WTC11 (cell line): ENCODE data around the gene IER2.
A peak's percentile ranks its signal among the peaks of the same experiment; 100 is the strongest.

Experiments
- CREB1 ChIP-seq: sonication (generic); formaldehyde crosslinking; IDR thresholded peaks from 2 replicates; pipeline ENCODE4 v1.8.0; 2023; ENCODE audit warnings: mild to moderate bottlenecking, missing genetic modification reagents
- CTCF ChIP-seq: fragments of 200-600 bp; IDR thresholded peaks from 2 replicates; pipeline ENCODE4 v1.8.0; 2022; ENCODE audit warnings: antibody characterized with exemption
- JUN ChIP-seq: sonication (generic); formaldehyde crosslinking; IDR thresholded peaks from 2 replicates; pipeline ENCODE4 v1.8.0; 2023; ENCODE audit warnings: mild to moderate bottlenecking, missing genetic modification reagents
- NFE2L1 ChIP-seq: sonication (generic); formaldehyde crosslinking; IDR thresholded peaks from 2 replicates; pipeline ENCODE4 v1.8.1; 2023; ENCODE audit warnings: missing genetic modification reagents
- NR2C2 ChIP-seq: sonication (generic); formaldehyde crosslinking; IDR thresholded peaks from 2 replicates; pipeline ENCODE4 v1.8.0; 2022; ENCODE audit warnings: mild to moderate bottlenecking, missing genetic modification reagents
- SP1 ChIP-seq: sonication (generic); formaldehyde crosslinking; conservative IDR thresholded peaks from 2 replicates; pipeline ENCODE4 v1.8.1; 2022; ENCODE audit warnings: missing genetic modification reagents
- TEAD4 ChIP-seq: sonication (generic); formaldehyde crosslinking; IDR thresholded peaks from 2 replicates; pipeline ENCODE4 v1.8.0; 2022; ENCODE audit warnings: mild to moderate bottlenecking, missing genetic modification reagents
- TF ChIP-seq, protein P1 (sequence below): sonication (generic); formaldehyde crosslinking; IDR thresholded peaks from 2 replicates; pipeline ENCODE4 v1.8.0; 2022; ENCODE audit warnings: mild to moderate bottlenecking, missing genetic modification reagents
- TF ChIP-seq, protein P2 (sequence below): sonication (generic); formaldehyde crosslinking; IDR thresholded peaks from 2 replicates; pipeline ENCODE4 v1.8.0; 2023; ENCODE audit warnings: missing genetic modification reagents

DNA sequence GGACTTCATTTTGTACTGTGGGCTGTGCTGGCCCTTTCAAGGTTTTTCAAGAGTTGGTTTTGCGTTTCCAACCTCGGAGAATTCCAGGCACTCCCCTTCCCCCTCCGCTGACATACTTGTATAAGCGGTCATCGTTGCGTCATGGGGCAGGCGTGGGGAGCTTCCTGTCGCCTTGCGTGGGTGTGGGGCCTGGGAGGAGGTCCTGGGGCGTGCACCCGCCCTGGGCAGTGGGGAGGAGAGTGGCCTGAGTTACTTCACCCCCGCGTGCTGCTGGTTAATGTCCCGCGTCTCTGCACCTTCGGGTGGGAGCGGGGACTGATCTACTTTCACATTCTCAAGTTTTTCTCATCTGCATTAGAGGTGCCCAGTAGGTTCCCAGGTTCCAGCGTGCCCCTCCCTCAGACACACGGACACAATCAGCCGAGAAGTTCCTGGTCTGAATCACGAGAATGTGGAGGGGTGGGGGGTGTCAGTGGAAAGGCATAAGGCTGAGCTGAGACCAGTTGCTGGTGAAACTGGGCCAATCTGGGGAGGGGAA is 4.1 kb downstream of the IER2 start:
- TF ChIP-seq NFE2L1 (CRISPR knock-in tag) (no peak), NR2C2 (CRISPR knock-in tag) (no peak), CTCF (no peak), SP1 (CRISPR knock-in tag) (no peak), CREB1 (CRISPR knock-in tag) (no peak), TEAD4 (CRISPR knock-in tag) (no peak), JUN (CRISPR knock-in tag) (no peak)
- TF ChIP-seq, protein P1, sequence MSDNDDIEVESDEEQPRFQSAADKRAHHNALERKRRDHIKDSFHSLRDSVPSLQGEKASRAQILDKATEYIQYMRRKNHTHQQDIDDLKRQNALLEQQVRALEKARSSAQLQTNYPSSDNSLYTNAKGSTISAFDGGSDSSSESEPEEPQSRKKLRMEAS (CRISPR knock-in tag): 0 out of 2 replicates have a peak, but pooled peaks have one; percentile 13
- TF ChIP-seq, protein P2, sequence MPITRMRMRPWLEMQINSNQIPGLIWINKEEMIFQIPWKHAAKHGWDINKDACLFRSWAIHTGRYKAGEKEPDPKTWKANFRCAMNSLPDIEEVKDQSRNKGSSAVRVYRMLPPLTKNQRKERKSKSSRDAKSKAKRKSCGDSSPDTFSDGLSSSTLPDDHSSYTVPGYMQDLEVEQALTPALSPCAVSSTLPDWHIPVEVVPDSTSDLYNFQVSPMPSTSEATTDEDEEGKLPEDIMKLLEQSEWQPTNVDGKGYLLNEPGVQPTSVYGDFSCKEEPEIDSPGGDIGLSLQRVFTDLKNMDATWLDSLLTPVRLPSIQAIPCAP (CRISPR knock-in tag): no peak
